Transverse colon (tissue), 4 donors: ENCODE data around the gene NBAS. TPM values are rescaled to one million over a fixed set of nuclear protein-coding genes. Genes with fewer than 3 reads are reported as not detected.
"Not testable (repeated sequence)": the region's sequence is repeated elsewhere in the genome, so short reads cannot be mapped to it uniquely, and the experiment has no call there.

Experiments
- DNase-seq: peaks from one replicate; pipeline ENCODE4 v3.0.0-alpha.2; 2019
- H3K27ac ChIP-seq, 4 donors: fragments of 200-600 bp; sonication (generic); 2 replicates each; pipeline ENCODE4 v1.5.1; 2016 to 2018; ENCODE audit warnings: inconsistent platforms in 4 of 4
- H3K27me3 ChIP-seq: fragments of 200-600 bp; sonication (generic); 2 replicates; pipeline ENCODE4 v1.5.1; 2017; ENCODE audit warnings: inconsistent platforms
- H3K36me3 ChIP-seq, 4 donors: fragments of 200-600 bp; sonication (generic); 2 replicates each; pipeline ENCODE4 v1.5.1; 2017 to 2019; ENCODE audit warnings: inconsistent platforms in 4 of 4
- H3K4me1 ChIP-seq, 4 donors: fragments of 200-600 bp; sonication (generic); 2 replicates each; pipeline ENCODE4 v1.5.1; 2017 to 2020; ENCODE audit warnings: inconsistent platforms in 4 of 4
- H3K4me3 ChIP-seq, 4 donors: fragments of 200-600 bp; sonication (generic); 1 replicate in 1 of 4; 2 replicates in 3 of 4; pipeline versions ENCODE4 v1.5.1 to v1.6.1; 2017 to 2019; ENCODE audit warnings: inconsistent platforms in 4 of 4
- H3K9me3 ChIP-seq, 2 donors: fragments of 200-600 bp; sonication (generic); 2 replicates each; pipeline ENCODE4 v1.5.1; 2017 to 2019; ENCODE audit warnings: inconsistent platforms in 2 of 2
- EP300 ChIP-seq: sonication (generic); formaldehyde crosslinking; IDR thresholded peaks from one replicate; pipeline ENCODE4 v1.6.1; 2017; ENCODE audit warnings: antibody characterized with exemption, low read depth
- POLR2A ChIP-seq: fragments of 450-650 bp; IDR thresholded peaks from one replicate; pipeline ENCODE4 v1.6.1; 2016; ENCODE audit warnings: antibody characterized with exemption, mild to moderate bottlenecking, moderate library complexity
- POLR2AphosphoS5 ChIP-seq, 3 donors: sonication (generic); formaldehyde crosslinking; IDR thresholded peaks; one replicate each; pipeline ENCODE4 v1.6.1; 2016; ENCODE audit warnings: antibody characterized with exemption in 3 of 3
- WGBS, 2 donors: methylation state at CpG; one replicate each; pipeline ENCODE4 v1.1.5; 2018; ENCODE audit warnings: low coverage in 1 of 2; 5-methylcytosine and 5-hydroxymethylcytosine counted together
- in situ Hi-C, 4 donors: fragments of 200-750 bp; cut with MboI; loops; one replicate each; pipeline versions ENCODE4 v1.15.0 to v1.15.1; 2017; ENCODE audit warnings: low sequenced_read_pairs in 3 of 4, low pct_ligation_motif_present in 1 of 4, low pct_unique_long_range_greater_than_20kb in 1 of 4
- intact Hi-C: fragments of 100-400 bp; cut with DNase I; formaldehyde crosslinking; loops from one replicate; pipeline ENCODE4 v1.15.1; 2023; ENCODE audit warnings: low total_unique reads
- total RNA-seq, 4 donors: library from RNA; depleted of rRNA; stranded (reverse); fragments of >200 nt; gene quantifications; one replicate each; pipeline ENCODE4 v1.1.0, GENCODE V29; 2016
- TF ChIP-seq, protein P1 (sequence below), 5 experiments: fragments of 200-600 bp in 3 of 5; fragments of 450-650 bp in 2 of 5; sonication (generic) in 3 of 5; IDR thresholded peaks; 1 replicate in 2 of 5; 2 replicates in 3 of 5; pipeline ENCODE4 v1.5.1; 2016 to 2017; ENCODE audit warnings: antibody characterized with exemption in 5 of 5, inconsistent platforms in 3 of 5, mild to moderate bottlenecking in 2 of 5, moderate library complexity in 1 of 5

Gene NBAS
- total RNA-seq, 4 donors from 2014 or later: 30.6 to 43.2 (median 34.5) TPM

DNA sequence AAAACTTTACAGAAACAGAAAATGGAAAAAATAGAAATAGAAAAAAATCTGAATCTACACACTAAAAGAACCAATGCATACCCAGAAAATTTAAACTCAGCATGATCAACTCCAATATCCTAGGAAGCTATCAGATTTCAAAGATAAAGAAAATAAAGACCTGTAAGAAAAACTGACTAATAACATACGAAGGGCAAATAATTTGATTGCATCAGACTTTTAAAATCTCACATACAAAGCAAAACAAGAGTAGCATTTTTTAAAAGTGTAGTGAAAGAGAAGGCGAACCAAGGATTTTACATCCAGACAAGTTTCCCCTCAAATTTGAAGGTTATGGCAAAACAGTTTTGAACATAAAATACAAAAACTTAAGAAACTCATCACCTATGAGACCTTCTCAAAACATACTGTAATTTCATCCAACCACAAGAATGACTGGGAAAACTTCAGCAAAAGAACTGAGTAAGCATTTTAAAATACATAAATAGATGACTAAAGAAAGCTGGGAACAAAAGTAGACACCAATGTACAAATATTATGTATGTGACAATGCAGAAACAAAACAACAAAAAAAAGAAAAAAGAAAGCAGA lies 54.8 kb downstream of the NBAS start:
- intact Hi-C loops: no loop called here
- DNase-seq: no peak
- Histone ChIP-seq H3K36me3 (peaks cover 0 to 20% (median 9%) of the 10 kb centered on the region in 4 donors), H3K27ac (no peak overlapping the region), H3K4me3 (no peak overlapping the region), H3K4me1 (no peaks in the 10 kb centered on the region), H3K9me3 (no peaks in the 10 kb centered on the region), H3K27me3 (no peaks in the 10 kb centered on the region)
- TF ChIP-seq, protein P1, sequence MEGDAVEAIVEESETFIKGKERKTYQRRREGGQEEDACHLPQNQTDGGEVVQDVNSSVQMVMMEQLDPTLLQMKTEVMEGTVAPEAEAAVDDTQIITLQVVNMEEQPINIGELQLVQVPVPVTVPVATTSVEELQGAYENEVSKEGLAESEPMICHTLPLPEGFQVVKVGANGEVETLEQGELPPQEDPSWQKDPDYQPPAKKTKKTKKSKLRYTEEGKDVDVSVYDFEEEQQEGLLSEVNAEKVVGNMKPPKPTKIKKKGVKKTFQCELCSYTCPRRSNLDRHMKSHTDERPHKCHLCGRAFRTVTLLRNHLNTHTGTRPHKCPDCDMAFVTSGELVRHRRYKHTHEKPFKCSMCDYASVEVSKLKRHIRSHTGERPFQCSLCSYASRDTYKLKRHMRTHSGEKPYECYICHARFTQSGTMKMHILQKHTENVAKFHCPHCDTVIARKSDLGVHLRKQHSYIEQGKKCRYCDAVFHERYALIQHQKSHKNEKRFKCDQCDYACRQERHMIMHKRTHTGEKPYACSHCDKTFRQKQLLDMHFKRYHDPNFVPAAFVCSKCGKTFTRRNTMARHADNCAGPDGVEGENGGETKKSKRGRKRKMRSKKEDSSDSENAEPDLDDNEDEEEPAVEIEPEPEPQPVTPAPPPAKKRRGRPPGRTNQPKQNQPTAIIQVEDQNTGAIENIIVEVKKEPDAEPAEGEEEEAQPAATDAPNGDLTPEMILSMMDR (IDR thresholded peaks at IDR 0.05): no peak
- in situ Hi-C loops: no loop called here
- WGBS, 2 donors: 88 to 93% methylated on average over 2 of the region's 2 CpGs

DNA sequence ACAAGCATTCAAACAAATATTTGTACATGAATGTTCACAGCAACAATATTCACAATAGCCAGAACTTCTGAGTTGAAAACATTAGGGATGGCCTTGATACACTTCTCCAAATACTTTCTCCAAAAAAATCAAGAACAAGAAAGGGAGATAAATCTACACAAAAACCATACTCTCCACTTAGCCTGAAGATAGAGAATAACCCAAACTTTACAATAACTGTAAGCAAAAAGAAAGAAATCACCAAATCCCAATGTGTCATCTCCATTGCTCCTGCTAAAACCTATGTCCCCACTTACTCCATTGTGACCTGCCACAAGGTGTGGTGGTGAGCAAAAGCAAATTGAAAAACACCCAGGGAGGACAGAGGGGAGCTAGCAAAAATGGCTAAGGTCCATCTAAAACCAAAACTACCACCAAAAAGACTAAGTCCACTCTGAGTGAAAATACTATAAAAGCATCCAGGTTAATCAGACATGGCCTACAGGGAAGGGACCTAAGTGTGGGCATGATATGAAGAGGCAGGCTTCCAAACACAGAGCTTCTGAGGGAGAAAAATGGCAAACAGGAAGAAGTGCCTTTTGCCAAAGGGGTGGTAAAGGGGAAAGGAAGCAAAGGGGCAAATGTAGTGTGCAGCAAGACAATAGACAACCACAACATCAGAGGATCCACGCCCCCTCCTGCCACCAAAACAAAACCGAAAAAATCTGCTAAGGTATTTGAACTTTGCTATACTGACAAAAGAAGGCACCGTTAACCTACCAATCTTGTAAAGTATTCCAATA lies 56.1 kb downstream of the NBAS start:
- Histone ChIP-seq H3K4me1 (no peaks in the 10 kb centered on the region), H3K27me3 (no peaks in the 10 kb centered on the region), H3K36me3 (peaks cover 0 to 18% (median 5%) of the 10 kb centered on the region in 4 donors), H3K27ac (no peak overlapping the region), H3K9me3 (no peaks in the 10 kb centered on the region), H3K4me3 (no peak overlapping the region)
- intact Hi-C loops (no loop called here), in situ Hi-C loops (no loop called here)
- TF ChIP-seq EP300: no peak
- TF ChIP-seq, protein P1 (IDR thresholded peaks at IDR 0.05): no peak
- TF ChIP-seq POLR2A: no peak
- no peak for TF ChIP-seq POLR2AphosphoS5 (IDR thresholded peaks at IDR 0.05)
- WGBS, 2 donors: 85 to 93% methylated on average over 3 of the region's 3 CpGs
- no peak for DNase-seq

DNA sequence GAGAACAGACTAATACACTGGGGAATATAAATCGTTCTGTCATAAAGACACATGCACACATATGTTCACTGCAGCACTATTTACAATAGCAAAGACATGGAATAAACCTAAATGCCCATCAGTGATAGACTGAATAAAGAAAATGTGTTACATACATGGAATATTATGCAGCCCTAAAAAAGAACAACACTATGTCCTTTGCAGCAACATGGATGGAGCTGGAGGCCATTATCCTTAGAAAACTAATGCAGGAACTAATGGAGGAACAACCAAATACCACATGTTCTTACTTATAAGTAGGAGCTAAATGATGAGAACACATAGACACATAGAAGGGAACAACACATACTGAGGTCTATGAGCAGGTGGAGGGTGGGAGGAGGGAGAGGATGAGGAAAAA lies 61.9 kb downstream of the NBAS start:
- H3K4me1 ChIP-seq, in situ Hi-C loops, H3K9me3 ChIP-seq, H3K27me3 ChIP-seq, H3K27ac ChIP-seq, H3K4me3 ChIP-seq, intact Hi-C loops, DNase-seq: not testable (repeated sequence)
- H3K36me3 ChIP-seq: peaks cover 0 to 18% (median 5%) of the 10 kb centered on the region in 4 donors
- 96 to 100% methylated on average over 1 of the region's 1 CpG for WGBS, 2 donors

DNA sequence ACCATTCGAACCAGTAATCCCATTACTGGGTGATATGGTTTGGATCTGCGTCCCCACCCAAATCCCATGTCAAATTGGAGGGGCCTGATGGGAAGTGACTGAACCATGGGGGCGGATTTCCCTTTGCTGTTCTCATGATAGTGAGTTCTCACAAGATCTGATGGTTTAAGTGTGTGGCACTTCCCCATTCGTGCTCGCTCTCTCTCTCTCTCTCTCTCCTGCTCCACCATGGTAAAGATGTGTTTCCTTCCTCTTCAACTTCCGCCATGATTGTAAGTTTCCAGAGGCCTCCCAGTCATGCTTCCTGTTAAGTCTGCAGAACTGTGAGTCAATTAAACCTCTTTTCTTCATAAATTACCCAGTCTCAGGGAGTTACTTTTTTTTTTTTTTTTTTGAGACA lies 62.6 kb downstream of the NBAS start:
- Histone ChIP-seq H3K36me3 (peaks cover 0 to 15% (median 5%) of the 10 kb centered on the region in 4 donors), H3K4me1 (no peaks in the 10 kb centered on the region), H3K9me3 (no peaks in the 10 kb centered on the region), H3K27ac (no peak overlapping the region), H3K4me3 (no peak overlapping the region), H3K27me3 (no peaks in the 10 kb centered on the region)
- WGBS, 2 donors: 91 to 94% methylated on average over 6 of the region's 6 CpGs
- intact Hi-C loops (no loop called here), in situ Hi-C loops (no loop called here)
- TF ChIP-seq POLR2AphosphoS5 (IDR thresholded peaks at IDR 0.05) (no peak), POLR2A (no peak)
- TF ChIP-seq, protein P1 (IDR thresholded peaks at IDR 0.05): no peak
- DNase-seq: no peak
